Measurements from ENCODE around the gene PLEKHA7.

PLEKHA7 gene

DNA sequence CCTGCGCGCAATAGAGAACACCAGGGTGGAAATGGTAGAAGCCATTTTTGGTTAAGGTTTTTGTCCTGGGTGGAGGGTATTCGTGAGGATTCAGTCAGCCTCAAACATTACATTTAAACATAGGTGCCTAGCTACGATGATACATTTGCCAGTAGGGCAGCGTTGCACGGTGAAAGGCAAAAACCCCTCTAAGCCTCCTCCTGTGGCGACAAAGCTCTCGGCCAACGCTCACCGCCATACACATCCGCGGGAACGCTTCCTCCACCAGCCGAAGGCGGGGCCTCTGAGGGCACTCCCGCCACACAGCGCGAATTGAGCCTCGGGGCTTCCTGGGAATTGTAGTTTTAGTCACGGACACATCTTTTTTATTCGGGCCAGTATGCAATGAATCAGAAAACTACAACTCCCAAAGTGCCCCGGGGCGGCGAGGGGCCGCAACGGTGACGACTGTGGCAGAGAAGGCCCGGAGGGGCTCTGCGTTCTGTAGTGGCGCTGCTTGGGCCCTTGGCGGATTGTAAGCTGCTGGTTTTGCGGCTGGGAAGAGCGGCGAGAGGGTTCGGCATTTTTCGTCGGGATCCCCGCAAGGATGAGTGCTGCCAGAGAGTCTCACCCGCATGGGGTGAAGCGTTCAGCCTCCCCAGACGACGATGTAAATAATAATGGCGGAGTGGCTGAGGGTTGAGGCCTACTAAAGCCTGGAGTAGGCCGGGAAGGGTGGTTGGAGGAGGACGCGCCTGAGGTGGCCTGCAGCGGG is 275.8 kb downstream of the PLEKHA7 start, which contains the start of gene C11orf58:
Gene C11orf58, plus strand, starts transcription at position 455 of the 754 bp plus-strand sequence. Its CDS starts 132 bp downstream, at position 587.
- peak within 1 kb of the TSS; percentile 61 for H3K4me3 ChIP-seq (ENCODE audit: low read length)
- DNase-seq (ENCODE audit: low read depth, low spot score): peak; percentile 96

DNA sequence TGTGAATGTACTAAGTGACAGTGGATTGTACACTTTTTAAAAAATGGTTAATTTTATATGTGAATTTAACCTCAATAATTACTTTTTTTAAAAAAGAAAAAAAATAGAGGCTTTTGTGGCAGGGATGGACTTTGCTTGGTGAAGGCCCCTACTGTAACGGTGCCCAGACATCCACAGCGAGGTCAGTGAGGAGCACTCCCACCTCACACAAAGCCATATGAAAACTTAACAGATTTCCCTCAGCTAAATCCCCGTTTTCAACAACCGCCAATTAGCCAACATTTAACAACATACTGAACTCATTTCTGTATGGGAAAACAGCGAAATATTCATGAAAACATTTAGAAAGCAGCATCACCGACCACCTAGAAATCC is 276.4 kb downstream of the PLEKHA7 start:
- DNase-seq (ENCODE audit: low read depth, low spot score): no peak

More for the DNA sequence above, 276.4 kb downstream of the PLEKHA7 start:
- H3K4me3 ChIP-seq (ENCODE audit: low read length): peak overlapping the region; percentile 61

Measured in Jurkat, Clone E6-1 (cell line).